ENCODE results near the gene TBC1D14. TPM values are rescaled to one million over a fixed set of nuclear protein-coding genes. Genes with fewer than 3 reads are reported as not detected.

Gene TBC1D14
- total and polyA plus RNA-seq, 10 of the 15 experiments (the other 5 are each of a cell fraction or from before 2014, with no cell fraction given), result 0.87 to 39.3 (median 30.1) TPM

DNA sequence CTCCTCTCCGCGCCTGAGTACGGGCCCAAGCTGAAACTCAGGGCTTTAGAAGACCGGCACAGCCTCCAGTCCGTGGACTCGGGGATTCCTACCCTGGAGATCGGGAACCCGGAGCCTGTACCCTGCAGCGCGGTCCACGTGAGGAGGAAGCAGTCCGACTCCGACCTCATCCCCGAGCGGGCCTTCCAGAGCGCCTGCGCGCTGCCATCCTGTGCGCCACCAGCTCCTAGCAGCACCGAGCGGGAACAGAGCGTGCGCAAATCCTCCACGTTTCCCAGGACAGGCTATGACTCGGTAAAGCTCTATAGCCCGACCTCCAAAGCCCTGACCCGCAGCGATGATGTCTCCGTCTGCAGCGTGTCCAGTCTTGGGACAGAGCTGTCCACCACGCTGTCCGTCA is 13.9 kb downstream of the TBC1D14 start:
- Histone ChIP-seq H3K4me1 (ENCODE audit: control insufficient read depth, insufficient read depth, low read length) (peaks cover 12% of the 10 kb centered on the region), H3K4me3 (no peak overlapping the region), H3K9ac (ENCODE audit: control insufficient read depth, insufficient read depth, low read length) (no peak overlapping the region), H4K20me1 (ENCODE audit: control insufficient read depth, insufficient read depth) (peaks cover 3% of the 10 kb centered on the region; the same call in 1 of the 2 replicates), H3K27me3 (replicated peaks in 1 of 2; ENCODE audit: control insufficient read depth in 2 of 2, insufficient read depth in 2 of 2, low read length in 1 of 2) (no peaks in the 10 kb centered on the region), H3K4me2 (ENCODE audit: control insufficient read depth, insufficient read depth) (no peak overlapping the region), H3K27ac (ENCODE audit: control insufficient read depth, insufficient read depth) (no peak overlapping the region), H3K36me3 (ENCODE audit: control insufficient read depth in 2 of 2, insufficient read depth in 2 of 2, low read length in 1 of 2) (peaks cover 7 to 10% of the 10 kb centered on the region in 2 experiments; a peak in 3 of 4 replicates), H2AFZ (ENCODE audit: control insufficient read depth, low read depth, low read length) (no peak overlapping the region), H3K9me3 (replicated peaks; ENCODE audit: control insufficient read depth, insufficient read depth, low read length) (no peaks in the 10 kb centered on the region; the same call in 2 of the 3 replicates), H3K79me2 (ENCODE audit: control insufficient read depth, insufficient read depth, low read length) (peaks cover 3% of the 10 kb centered on the region)
- POLR2A ChIA-PET, result no interaction called here
- DNase-seq (ENCODE audit: low read depth, low spot score) (no peak), ATAC-seq (no peak), FAIRE-seq (no peak)
- in situ Hi-C loops (cut with MboI) (no loop called here), intact Hi-C loops (cut with micrococcal nuclease; ENCODE audit: unreplicated experiment) (no loop called here)
- BruUV-seq (replicated peaks), result no TSS peak
- 98% methylated on average over 21 of the region's 32 CpGs for WGBS (ENCODE audit: insufficient coverage, insufficient replicate concordance, low lambda C conversion rate, missing lambda C conversion rate)
- RAD21 ChIA-PET (ENCODE audit: unreplicated experiment), result no interaction called here
- SMC1A ChIA-PET (ENCODE audit: uncharacterized antibody, unreplicated experiment), result no interaction called here
- CTCF ChIA-PET, result interaction anchor here (0.9 to 1.2 kb wide), 2 partner anchors 51 to 64 kb away, joined by 3 to 5 read pairs; no protein-coding TSS in a partner anchor
- no peak for TF ChIP-seq SIN3A (IDR thresholded peaks at IDR 0.05; ENCODE audit: low read depth, low read length)
- TF ChIP-seq CREM (IDR thresholded peaks at IDR 0.05; ENCODE audit: low read depth), result no peak
- no peak for TF ChIP-seq RB1 (IDR thresholded peaks at IDR 0.05; ENCODE audit: borderline replicate concordance)
- TF ChIP-seq GABPA (IDR thresholded peaks at IDR 0.05; ENCODE audit: low read depth), result no peak
- no peak for TF ChIP-seq BACH1 (IDR thresholded peaks at IDR 0.05; ENCODE audit: borderline replicate concordance)
- TF ChIP-seq PRDM15 (CRISPR knock-in tag; IDR thresholded peaks at IDR 0.05), result no peak
- TF ChIP-seq PAX8 (IDR thresholded peaks at IDR 0.05), result no peak
- no peak for TF ChIP-seq SUPT20H (IDR thresholded peaks at IDR 0.05; ENCODE audit: borderline replicate concordance, control insufficient read depth, low read depth, low read length)
- TF ChIP-seq SKIL (IDR thresholded peaks at IDR 0.05; ENCODE audit: low read depth, poor library complexity, severe bottlenecking), result no peak
- TF ChIP-seq, protein P1, sequence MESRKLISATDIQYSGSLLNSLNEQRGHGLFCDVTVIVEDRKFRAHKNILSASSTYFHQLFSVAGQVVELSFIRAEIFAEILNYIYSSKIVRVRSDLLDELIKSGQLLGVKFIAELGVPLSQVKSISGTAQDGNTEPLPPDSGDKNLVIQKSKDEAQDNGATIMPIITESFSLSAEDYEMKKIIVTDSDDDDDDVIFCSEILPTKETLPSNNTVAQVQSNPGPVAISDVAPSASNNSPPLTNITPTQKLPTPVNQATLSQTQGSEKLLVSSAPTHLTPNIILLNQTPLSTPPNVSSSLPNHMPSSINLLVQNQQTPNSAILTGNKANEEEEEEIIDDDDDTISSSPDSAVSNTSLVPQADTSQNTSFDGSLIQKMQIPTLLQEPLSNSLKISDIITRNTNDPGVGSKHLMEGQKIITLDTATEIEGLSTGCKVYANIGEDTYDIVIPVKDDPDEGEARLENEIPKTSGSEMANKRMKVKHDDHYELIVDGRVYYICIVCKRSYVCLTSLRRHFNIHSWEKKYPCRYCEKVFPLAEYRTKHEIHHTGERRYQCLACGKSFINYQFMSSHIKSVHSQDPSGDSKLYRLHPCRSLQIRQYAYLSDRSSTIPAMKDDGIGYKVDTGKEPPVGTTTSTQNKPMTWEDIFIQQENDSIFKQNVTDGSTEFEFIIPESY (IDR thresholded peaks at IDR 0.05), result no peak
- TF ChIP-seq, protein P2, sequence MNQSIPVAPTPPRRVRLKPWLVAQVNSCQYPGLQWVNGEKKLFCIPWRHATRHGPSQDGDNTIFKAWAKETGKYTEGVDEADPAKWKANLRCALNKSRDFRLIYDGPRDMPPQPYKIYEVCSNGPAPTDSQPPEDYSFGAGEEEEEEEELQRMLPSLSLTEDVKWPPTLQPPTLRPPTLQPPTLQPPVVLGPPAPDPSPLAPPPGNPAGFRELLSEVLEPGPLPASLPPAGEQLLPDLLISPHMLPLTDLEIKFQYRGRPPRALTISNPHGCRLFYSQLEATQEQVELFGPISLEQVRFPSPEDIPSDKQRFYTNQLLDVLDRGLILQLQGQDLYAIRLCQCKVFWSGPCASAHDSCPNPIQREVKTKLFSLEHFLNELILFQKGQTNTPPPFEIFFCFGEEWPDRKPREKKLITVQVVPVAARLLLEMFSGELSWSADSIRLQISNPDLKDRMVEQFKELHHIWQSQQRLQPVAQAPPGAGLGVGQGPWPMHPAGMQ (IDR thresholded peaks at IDR 0.05; ENCODE audit: borderline replicate concordance), result no peak
- no peak for TF ChIP-seq POLR2AphosphoS5 (IDR thresholded peaks at IDR 0.05; ENCODE audit: low read length)
- TF ChIP-seq BMI1 (IDR thresholded peaks at IDR 0.05; ENCODE audit: borderline replicate concordance), result no peak
- no peak for TF ChIP-seq YY1 (IDR thresholded peaks at IDR 0.05; ENCODE audit: low read depth, low read length)
